ENCODE data around the gene FASN. TPM values are rescaled to one million over a fixed set of nuclear protein-coding genes. Genes with fewer than 3 reads are reported as not detected.

FASN gene
- polyA plus RNA-seq, 1 of the 3 experiments (the other 2 are of a cell fraction): 55.1 TPM

- Histone ChIP-seq H3K9ac (peak overlapping the region; percentile 70), H3K4me2 (peak overlapping the region; percentile 97), H3F3A (replicated peaks; ENCODE audit: insufficient read depth) (peaks cover 12% of the 10 kb centered on the region), H2AFZ (ENCODE audit: low read depth) (peak overlapping the region; percentile 49; the same call in 1 of the 2 replicates), H3K27ac (ENCODE audit: low read depth in 2 of 2, low read length in 1 of 2) (peak overlapping the region; percentile 79 to 99; a peak in 3 of 4 replicates), H3K79me2 (ENCODE audit: insufficient read depth) (peaks cover 34% of the 10 kb centered on the region), H3K9me3 (no peaks in the 10 kb centered on the region), H3K27me3 (ENCODE audit: insufficient read depth) (no peaks in the 10 kb centered on the region), H4K20me1 (ENCODE audit: insufficient read depth) (peaks cover 23% of the 10 kb centered on the region), H3K9me2 (no peaks in the 10 kb centered on the region), H3K36me3 (replicated peaks in 1 of 2; ENCODE audit: control insufficient read depth in 1 of 2, insufficient read depth in 2 of 2, low read length in 1 of 2) (peaks cover 16 to 19% of the 10 kb centered on the region in 2 experiments), H3K4me3 (ENCODE audit: low read depth in 2 of 2, low read length in 1 of 2) (peak overlapping the region; percentile 70 to 76), H3K4me1 (ENCODE audit: control insufficient read depth in 1 of 2, insufficient read depth in 2 of 2, low read depth in 1 of 2, low read length in 1 of 2) (peaks cover 21 to 63% of the 10 kb centered on the region in 2 experiments)
- no peak for DNase-seq
- ChIA-PET POLR2A (interaction anchor here (0.6 to 2.0 kb wide), 16 partner anchors 8 to 230 kb away, joined by 3 to 19 read pairs (median 4); partner anchors contain the start of genes CENPX, DCXR, LRRC45 and RAC3), CTCF (interaction anchor here (0.6 to 2.6 kb wide), 15 partner anchors 8 to 230 kb away, joined by 3 to 14 read pairs (median 5); partner anchors contain the start of genes CENPX, DCXR and LRRC45)
- whole genome bisulfite sequencing (ENCODE audit: low lambda C conversion rate): 53% methylated on average over 35 of the region's 80 CpGs
- no peak for TF ChIP-seq SMC3 (IDR thresholded peaks at IDR 0.05; ENCODE audit: low read depth, low read length)
- TF ChIP-seq EP300 (IDR thresholded peaks at IDR 0.05; ENCODE audit: borderline replicate concordance in 1 of 2, low read depth in 1 of 2, low read length in 1 of 2): no peak; a peak in 1 of 4 replicates
- no peak for TF ChIP-seq FOXM1 (IDR thresholded peaks at IDR 0.05; ENCODE audit: low read depth)
- peak; percentile 77 for TF ChIP-seq MXI1 (IDR thresholded peaks at IDR 0.05; ENCODE audit: low read depth, low read length)
- no peak for TF ChIP-seq RFX5 (IDR thresholded peaks at IDR 0.05; ENCODE audit: low read length)
- TF ChIP-seq SIN3A (IDR thresholded peaks at IDR 0.05; ENCODE audit: borderline replicate concordance, low read depth, low read length): 0 out of 2 replicates have a peak, but pooled peaks have one; percentile 21
- no peak for TF ChIP-seq FOXJ3 (CRISPR knock-in tag; IDR thresholded peaks at IDR 0.05)
- TF ChIP-seq MEF2A (IDR thresholded peaks at IDR 0.05; ENCODE audit: borderline replicate concordance, low read depth): no peak
- peak; percentile 3 for TF ChIP-seq CHD2 (IDR thresholded peaks at IDR 0.05; ENCODE audit: low read length, partially characterized antibody)
- TF ChIP-seq JUND (IDR thresholded peaks at IDR 0.05): no peak
- TF ChIP-seq FOSL2 (IDR thresholded peaks at IDR 0.05; ENCODE audit: borderline replicate concordance, low read depth): no peak
- TF ChIP-seq EZH2phosphoT487 (IDR thresholded peaks at IDR 0.05; ENCODE audit: borderline replicate concordance, low read depth): no peak
- peak; percentile 92 for TF ChIP-seq MAX (IDR thresholded peaks at IDR 0.05; ENCODE audit: low read depth)
- TF ChIP-seq REST (IDR thresholded peaks at IDR 0.05; ENCODE audit: low read depth, low read length): no peak
- peak; percentile 28; the same call in 1 of the 2 replicates for TF ChIP-seq USF1 (IDR thresholded peaks at IDR 0.05; ENCODE audit: borderline replicate concordance, low read depth)
- TF ChIP-seq GATA2 (CRISPR knock-in tag; IDR thresholded peaks at IDR 0.05): no peak
- no peak for TF ChIP-seq ZBTB33 (IDR thresholded peaks at IDR 0.05; ENCODE audit: borderline replicate concordance, low read depth)
- TF ChIP-seq YY1 (IDR thresholded peaks at IDR 0.05; ENCODE audit: low read depth): no peak
- 0 out of 2 replicates have a peak, but pooled peaks have one; percentile 23 for TF ChIP-seq TAF1 (IDR thresholded peaks at IDR 0.05; ENCODE audit: borderline replicate concordance, low read depth, low read length)
- TF ChIP-seq RXRA (IDR thresholded peaks at IDR 0.05; ENCODE audit: borderline replicate concordance, low read depth): peak; percentile 90; the same call in 1 of the 2 replicates
- no peak for TF ChIP-seq USF2 (IDR thresholded peaks at IDR 0.05; ENCODE audit: borderline replicate concordance, low read depth, low read length)
- TF ChIP-seq PBX3 (IDR thresholded peaks at IDR 0.05): no peak
- TF ChIP-seq RAD21 (IDR thresholded peaks at IDR 0.05; ENCODE audit: low read length): no peak
Measured at GRCh38 chr17:82098939-82099763, 1.1 kb upstream of the FASN start.
